HG03175 (cell line): ENCODE data around the gene ZNF177.

Source experiments
- ATAC-seq: cut with Tn5 transposase; IDR thresholded peaks from one replicate; pipeline ENCODE4 v1.9.1; 2021; ENCODE audit warnings: mild to moderate bottlenecking, moderate library complexity; ENCODE audit not compliant: unreplicated experiment

ZNF177 gene

DNA sequence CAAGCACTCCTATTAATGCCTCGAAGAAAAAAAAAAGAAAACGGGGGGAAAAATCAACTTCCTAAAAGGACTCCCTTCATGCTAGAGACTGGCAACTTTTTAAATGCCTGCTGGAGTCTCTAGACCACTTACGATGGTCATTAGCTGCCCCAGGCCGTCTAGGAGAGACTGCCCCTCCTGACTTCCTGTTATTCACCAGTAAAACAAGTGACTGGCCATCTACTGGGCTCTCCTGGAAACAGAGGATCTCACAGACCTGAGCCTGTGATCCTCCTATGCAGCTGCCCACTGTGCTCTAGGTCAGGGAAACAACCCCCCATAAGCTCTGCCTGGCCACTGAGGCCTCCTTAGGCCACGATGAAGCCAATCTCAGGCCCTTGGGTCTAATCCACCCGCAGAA lies 65.1 kb downstream of the ZNF177 start:
- no peak for ATAC-seq

GRCh38 chr19:9430444-9430843 lies 67.6 kb downstream of the ZNF177 start:
- no peak for ATAC-seq

DNA sequence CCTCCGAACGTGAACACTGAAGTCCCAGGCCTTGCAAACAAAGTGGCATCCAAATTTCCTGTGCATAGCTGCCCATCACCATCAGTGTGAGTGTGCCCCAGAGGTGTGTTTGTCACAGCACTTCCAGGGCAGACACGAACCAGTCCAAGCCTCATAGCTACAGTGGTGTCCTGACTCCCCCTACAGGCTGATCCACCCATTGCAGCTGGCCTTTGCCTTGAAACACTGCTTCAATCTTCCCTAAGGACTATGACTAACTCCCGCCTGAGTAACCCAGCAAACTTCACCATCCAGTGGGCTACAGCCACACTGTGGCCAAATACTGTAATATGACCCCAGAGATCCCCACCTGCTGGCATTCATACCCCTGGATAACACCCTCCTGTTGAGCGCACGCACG lies 68.7 kb downstream of the ZNF177 start:
- ATAC-seq, result no peak
